Cardiac muscle cell (in vitro differentiated cells and primary cell): ENCODE data around the gene SLC35C1. TPM values are rescaled to one million over a fixed set of nuclear protein-coding genes. Genes with fewer than 3 reads are reported as not detected.

Experiments used
- DNase-seq, 2 donors: peaks; one replicate each; pipeline versions ENCODE4 v3.0.0 to v3.0.0-alpha.2; 2010 to 2017; ENCODE audit warnings: low read depth in 1 of 2, low spot score in 1 of 2
- H3K27ac ChIP-seq: fragments of 200-600 bp; sonication (generic); 2 replicates; pipeline ENCODE4 v1.5.1; 2016
- H3K27me3 ChIP-seq: fragments of 200-600 bp; sonication (generic); 2 replicates; pipeline ENCODE4 v1.6.0; 2016; ENCODE audit warnings: control low read depth
- H3K36me3 ChIP-seq: fragments of 200-600 bp; sonication (generic); 2 replicates; pipeline ENCODE4 v1.5.1; 2016; ENCODE audit warnings: control low read depth
- H3K4me1 ChIP-seq: fragments of 200-600 bp; sonication (generic); 2 replicates; pipeline ENCODE4 v1.8.1; 2017; ENCODE audit warnings: low read depth, mild to moderate bottlenecking, mixed run types
- H3K4me3 ChIP-seq: fragments of 200-600 bp; sonication (generic); 2 replicates; pipeline ENCODE4 v1.5.1; 2016; ENCODE audit warnings: mild to moderate bottlenecking
- H3K9me3 ChIP-seq: fragments of 200-600 bp; sonication (generic); 2 replicates; pipeline ENCODE4 v1.5.1; 2017; ENCODE audit warnings: low read depth, mild to moderate bottlenecking, control low read depth
- CTCF ChIP-seq: IDR thresholded peaks from 2 replicates; pipeline ENCODE4 v1.5.1; 2012; ENCODE audit warnings: low read depth, mild to moderate bottlenecking, low read length
- polyA plus RNA-seq: library from polyadenylated mRNA; unstranded; fragments of >200 nt; fragmentation: Nextera tagmentation; extraction: Ambion mirVana; gene quantifications from 2 replicates; pipeline ENCODE4 v1.2.1, GENCODE V29; 2016
- total RNA-seq: library from RNA; depleted of rRNA; stranded (reverse); fragments of >200 nt; gene quantifications from 2 replicates; pipeline ENCODE4 v1.2.3, GENCODE V29; 2016

The SLC35C1 gene
- total and polyA plus RNA-seq, 2 experiments from 2014 or later = 8.1 to 15.1 TPM

- TF ChIP-seq CTCF = no peak
- no peak overlapping the region for H3K4me3 ChIP-seq
These were observed 45.5 kb downstream of the SLC35C1 start for GRCh38 chr11:45850446-45850845.

GRCh38 chr11:45851228-45851627, 46.3 kb downstream of the SLC35C1 start:
- no peaks in the 10 kb centered on the region for H3K9me3 ChIP-seq
- peaks cover 3% of the 10 kb centered on the region for H3K27me3 ChIP-seq
- TF ChIP-seq CTCF = no peak
- peaks cover 3% of the 10 kb centered on the region for H3K36me3 ChIP-seq
- H3K4me3 ChIP-seq = no peak overlapping the region
- DNase-seq = no peak
- no peak overlapping the region for H3K27ac ChIP-seq
- H3K4me1 ChIP-seq = peaks cover 47% of the 10 kb centered on the region

More at GRCh38 chr11:45850446-45850845, 45.5 kb downstream of the SLC35C1 start:
- peak in 1 of 2 donors; percentile 48 for DNase-seq
- H3K9me3 ChIP-seq = no peaks in the 10 kb centered on the region
- H3K36me3 ChIP-seq = no peaks in the 10 kb centered on the region
- H3K27ac ChIP-seq = no peak overlapping the region
- peaks cover 11% of the 10 kb centered on the region for H3K27me3 ChIP-seq
- H3K4me1 ChIP-seq = peaks cover 47% of the 10 kb centered on the region

- Histone ChIP-seq H3K4me3 (no peak overlapping the region), H3K27ac (no peak overlapping the region), H3K27me3 (no peaks in the 10 kb centered on the region), H3K4me1 (peaks cover 47% of the 10 kb centered on the region), H3K9me3 (no peaks in the 10 kb centered on the region), H3K36me3 (peaks cover 4% of the 10 kb centered on the region)
- no peak for DNase-seq
- no peak for TF ChIP-seq CTCF
These were observed 47.2 kb downstream of the SLC35C1 start for GRCh38 chr11:45852018-45852711.

- no peak for TF ChIP-seq CTCF
- H3K36me3 ChIP-seq = peaks cover 4% of the 10 kb centered on the region
- H3K9me3 ChIP-seq = no peaks in the 10 kb centered on the region
- no peak for DNase-seq
- no peak overlapping the region for H3K4me3 ChIP-seq
- H3K4me1 ChIP-seq = peaks cover 48% of the 10 kb centered on the region
- H3K27me3 ChIP-seq = no peaks in the 10 kb centered on the region
- no peak overlapping the region for H3K27ac ChIP-seq
These were observed 47.8 kb downstream of the SLC35C1 start for GRCh38 chr11:45852712-45853101.

- Histone ChIP-seq H3K27ac (peak overlapping the region; percentile 54), H3K4me1 (peaks cover 52% of the 10 kb centered on the region), H3K36me3 (peaks cover 4% of the 10 kb centered on the region), H3K9me3 (no peaks in the 10 kb centered on the region), H3K4me3 (no peak overlapping the region), H3K27me3 (no peaks in the 10 kb centered on the region)
- no peak for TF ChIP-seq CTCF
- DNase-seq = peak in 1 of 2 donors; percentile 46
These were observed 48.6 kb downstream of the SLC35C1 start for GRCh38 chr11:45853332-45854219.
